ENCODE measurements around the gene SYT11. TPM values are rescaled to one million over a fixed set of nuclear protein-coding genes. Genes with fewer than 3 reads are reported as not detected.
"Not testable (repeated sequence)": the region's sequence is repeated elsewhere in the genome, so short reads cannot be mapped to it uniquely, and the experiment has no call there.

Gene SYT11
- total RNA-seq, 1 donor from 2014 or later, result 22.3 TPM

DNA sequence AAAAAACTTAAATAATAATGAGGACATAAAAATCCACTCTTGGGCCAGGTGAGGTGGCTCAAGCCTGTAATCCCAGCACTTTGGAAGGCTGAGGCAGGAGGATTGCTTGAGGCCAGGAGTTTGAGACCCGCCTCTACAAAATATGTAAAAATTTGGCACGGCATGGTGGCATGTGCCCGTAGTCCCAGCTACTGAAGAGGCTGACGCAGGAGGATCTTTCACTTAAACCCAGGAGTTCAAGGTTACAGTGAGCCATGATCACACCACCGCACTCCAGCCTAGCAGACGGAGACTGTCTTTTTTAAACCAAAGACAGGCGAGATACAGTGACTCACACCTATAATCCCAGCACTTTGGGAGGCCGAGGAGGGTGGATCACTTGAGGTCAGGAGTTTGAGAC lies 37.1 kb downstream of the SYT11 start:
- not testable (repeated sequence) for H3K9me3 Mint-ChIP-seq (ENCODE audit: unreplicated experiment); H3K4me3 Mint-ChIP-seq (ENCODE audit: unreplicated experiment); H3K27ac Mint-ChIP-seq (ENCODE audit: unreplicated experiment); H3K4me2 ChIP-seq (ENCODE audit: low read length); H3K79me2 ChIP-seq (ENCODE audit: insufficient read depth, low read length); H3K27me3 ChIP-seq (ENCODE audit: insufficient read depth, low read length); H3K27ac ChIP-seq (ENCODE audit: low read depth, low read length); H3K27me3 Mint-ChIP-seq (ENCODE audit: low read depth, unreplicated experiment); FAIRE-seq; H3K9me3 ChIP-seq (ENCODE audit: insufficient read depth, low read depth, low read length); H4K20me1 ChIP-seq (ENCODE audit: insufficient read depth, low read length); H2AFZ ChIP-seq (ENCODE audit: low read depth, low read length); H3K4me3 ChIP-seq (ENCODE audit: insufficient read depth, low read depth, low read length); H3K9ac ChIP-seq (ENCODE audit: low read length); DNase-seq (ENCODE audit: low read depth)
- Histone ChIP-seq H3K36me3 (ENCODE audit: insufficient read depth, low read length) (peaks cover 32% of the 10 kb centered on the region), H3K4me1 (ENCODE audit: insufficient read depth, low read length) (peaks cover 18% of the 10 kb centered on the region)
- Mint-ChIP-seq H3K36me3 (ENCODE audit: low read depth, unreplicated experiment) (peaks cover 11% of the 10 kb centered on the region), H3K4me1 (ENCODE audit: low read depth, unreplicated experiment) (peaks cover 14% of the 10 kb centered on the region)

DNA sequence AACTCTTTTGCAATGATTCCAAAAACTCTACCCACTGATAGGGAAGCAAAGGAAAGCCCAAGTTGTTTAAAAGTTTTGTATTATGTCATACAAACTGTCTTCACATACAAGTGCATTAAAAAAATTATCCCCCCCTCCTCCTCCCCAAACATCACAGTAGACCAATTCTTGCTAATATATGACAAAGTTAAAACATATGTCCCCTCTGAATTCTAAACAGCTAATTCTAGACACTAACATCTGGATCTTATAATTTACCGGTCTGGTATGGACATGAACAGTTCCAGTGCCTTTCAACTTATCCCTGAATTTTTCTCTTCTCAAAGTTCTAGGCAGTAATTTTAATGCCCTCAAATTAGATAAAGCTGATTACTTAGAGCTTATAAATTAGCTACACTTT lies 38.4 kb downstream of the SYT11 start:
- H3K4me1 ChIP-seq (ENCODE audit: insufficient read depth, low read length), result peaks cover 15% of the 10 kb centered on the region
- H3K4me3 ChIP-seq (ENCODE audit: insufficient read depth, low read depth, low read length), result no peak overlapping the region
- no peak overlapping the region for H3K27ac ChIP-seq (ENCODE audit: low read depth, low read length)
- H3K79me2 ChIP-seq (ENCODE audit: insufficient read depth, low read length), result no peaks in the 10 kb centered on the region
- Mint-ChIP-seq H3K36me3 (ENCODE audit: low read depth, unreplicated experiment) (peaks cover 11% of the 10 kb centered on the region), H3K4me1 (ENCODE audit: low read depth, unreplicated experiment) (peaks cover 14% of the 10 kb centered on the region), H3K4me3 (ENCODE audit: unreplicated experiment) (no peak overlapping the region), H3K9me3 (ENCODE audit: unreplicated experiment) (no peaks in the 10 kb centered on the region), H3K27me3 (ENCODE audit: low read depth, unreplicated experiment) (no peaks in the 10 kb centered on the region), H3K27ac (ENCODE audit: unreplicated experiment) (no peak overlapping the region)
- peaks cover 34% of the 10 kb centered on the region for H3K36me3 ChIP-seq (ENCODE audit: insufficient read depth, low read length)
- peaks cover 4% of the 10 kb centered on the region for H4K20me1 ChIP-seq (ENCODE audit: insufficient read depth, low read length)
- no peak overlapping the region for H3K4me2 ChIP-seq (ENCODE audit: low read length)
- FAIRE-seq (no peak), DNase-seq (ENCODE audit: low read depth) (no peak)
- TF ChIP-seq, protein P1, sequence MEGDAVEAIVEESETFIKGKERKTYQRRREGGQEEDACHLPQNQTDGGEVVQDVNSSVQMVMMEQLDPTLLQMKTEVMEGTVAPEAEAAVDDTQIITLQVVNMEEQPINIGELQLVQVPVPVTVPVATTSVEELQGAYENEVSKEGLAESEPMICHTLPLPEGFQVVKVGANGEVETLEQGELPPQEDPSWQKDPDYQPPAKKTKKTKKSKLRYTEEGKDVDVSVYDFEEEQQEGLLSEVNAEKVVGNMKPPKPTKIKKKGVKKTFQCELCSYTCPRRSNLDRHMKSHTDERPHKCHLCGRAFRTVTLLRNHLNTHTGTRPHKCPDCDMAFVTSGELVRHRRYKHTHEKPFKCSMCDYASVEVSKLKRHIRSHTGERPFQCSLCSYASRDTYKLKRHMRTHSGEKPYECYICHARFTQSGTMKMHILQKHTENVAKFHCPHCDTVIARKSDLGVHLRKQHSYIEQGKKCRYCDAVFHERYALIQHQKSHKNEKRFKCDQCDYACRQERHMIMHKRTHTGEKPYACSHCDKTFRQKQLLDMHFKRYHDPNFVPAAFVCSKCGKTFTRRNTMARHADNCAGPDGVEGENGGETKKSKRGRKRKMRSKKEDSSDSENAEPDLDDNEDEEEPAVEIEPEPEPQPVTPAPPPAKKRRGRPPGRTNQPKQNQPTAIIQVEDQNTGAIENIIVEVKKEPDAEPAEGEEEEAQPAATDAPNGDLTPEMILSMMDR (IDR thresholded peaks at IDR 0.05; ENCODE audit: insufficient read depth, low read depth, low read length), result no peak
- TF ChIP-seq EZH2 (IDR thresholded peaks at IDR 0.05; ENCODE audit: insufficient read depth, low read length), result no peak
- H3K27me3 ChIP-seq (ENCODE audit: insufficient read depth, low read length), result no peaks in the 10 kb centered on the region
- H2AFZ ChIP-seq (ENCODE audit: low read depth, low read length), result no peak overlapping the region
- H3K9me3 ChIP-seq (ENCODE audit: insufficient read depth, low read depth, low read length), result no peaks in the 10 kb centered on the region
- H3K9ac ChIP-seq (ENCODE audit: low read length), result no peak overlapping the region

DNA sequence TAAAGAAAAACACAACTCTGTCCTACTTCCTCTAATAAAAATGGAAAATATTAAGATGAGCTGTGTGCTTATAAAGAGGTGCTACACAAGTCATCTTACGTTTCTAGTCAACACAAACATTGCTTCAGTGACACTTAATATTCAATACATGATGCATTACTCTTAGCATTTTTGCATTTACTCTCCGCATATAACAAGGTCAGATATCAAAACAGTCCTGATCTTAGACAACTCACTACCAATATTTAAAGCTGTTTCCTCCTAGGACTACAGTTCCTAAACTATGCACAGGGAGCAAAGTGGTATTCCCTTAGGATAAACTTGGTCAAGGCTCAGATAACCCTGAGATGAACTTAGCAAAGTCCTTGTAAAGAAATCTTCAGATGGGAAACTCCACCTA lies 39.5 kb downstream of the SYT11 start:
- Histone ChIP-seq H3K36me3 (ENCODE audit: insufficient read depth, low read length) (peaks cover 39% of the 10 kb centered on the region), H3K9me3 (ENCODE audit: insufficient read depth, low read depth, low read length) (no peaks in the 10 kb centered on the region), H3K4me3 (ENCODE audit: insufficient read depth, low read depth, low read length) (no peak overlapping the region), H3K4me2 (ENCODE audit: low read length) (no peak overlapping the region), H2AFZ (ENCODE audit: low read depth, low read length) (no peak overlapping the region), H4K20me1 (ENCODE audit: insufficient read depth, low read length) (peaks cover 8% of the 10 kb centered on the region), H3K4me1 (ENCODE audit: insufficient read depth, low read length) (peaks cover 3% of the 10 kb centered on the region), H3K27ac (ENCODE audit: low read depth, low read length) (no peak overlapping the region), H3K27me3 (ENCODE audit: insufficient read depth, low read length) (no peaks in the 10 kb centered on the region), H3K79me2 (ENCODE audit: insufficient read depth, low read length) (no peaks in the 10 kb centered on the region), H3K9ac (ENCODE audit: low read length) (no peak overlapping the region)
- Mint-ChIP-seq H3K4me1 (ENCODE audit: low read depth, unreplicated experiment) (peaks cover 2% of the 10 kb centered on the region), H3K27me3 (ENCODE audit: low read depth, unreplicated experiment) (no peaks in the 10 kb centered on the region), H3K36me3 (ENCODE audit: low read depth, unreplicated experiment) (peaks cover 11% of the 10 kb centered on the region), H3K9me3 (ENCODE audit: unreplicated experiment) (no peaks in the 10 kb centered on the region), H3K4me3 (ENCODE audit: unreplicated experiment) (no peak overlapping the region), H3K27ac (ENCODE audit: unreplicated experiment) (no peak overlapping the region)
- TF ChIP-seq, protein P1 (IDR thresholded peaks at IDR 0.05; ENCODE audit: insufficient read depth, low read depth, low read length), result no peak
- no peak for TF ChIP-seq EZH2 (IDR thresholded peaks at IDR 0.05; ENCODE audit: insufficient read depth, low read length)
- FAIRE-seq, result no peak
- no peak for DNase-seq (ENCODE audit: low read depth)

Data from astrocyte (in vitro differentiated cells and primary cell).